AG10803 (cell line): ENCODE measurements around the gene KCNIP2.
"Not testable (repeated sequence)": the region's sequence is repeated elsewhere in the genome, so short reads cannot be mapped to it uniquely, and the experiment has no call there.

Experiments
- DNase-seq: peaks from one replicate; pipeline ENCODE4 v3.0.0; 2010; ENCODE audit warnings: low read depth
- H3K4me3 ChIP-seq: 2 replicates; pipeline ENCODE4 v1.5.1; 2011; ENCODE audit warnings: mild to moderate bottlenecking, low read length, control low read depth
- CTCF ChIP-seq: conservative IDR thresholded peaks from 2 replicates; pipeline ENCODE4 v1.5.1; 2011; ENCODE audit warnings: mild to moderate bottlenecking, low read length, control low read depth, inconsistent platforms

The KCNIP2 gene

GRCh38 chr10:101793526-101793925 is 50.1 kb downstream of the KCNIP2 start:
- no peak for DNase-seq
- no peak for TF ChIP-seq CTCF
- H3K4me3 ChIP-seq: no peak overlapping the region

GRCh38 chr10:101789686-101790085 is 53.9 kb downstream of the KCNIP2 start:
- TF ChIP-seq CTCF: no peak
- H3K4me3 ChIP-seq: no peak overlapping the region
- no peak for DNase-seq

- not testable (repeated sequence) for H3K4me3 ChIP-seq, DNase-seq
These were observed 54.4 kb downstream of the KCNIP2 start for GRCh38 chr10:101789231-101789630.

GRCh38 chr10:101785801-101786200 is 57.8 kb downstream of the KCNIP2 start:
- no peak for DNase-seq
- no peak overlapping the region for H3K4me3 ChIP-seq
- TF ChIP-seq CTCF: no peak

- DNase-seq: no peak
- no peak overlapping the region for H3K4me3 ChIP-seq
- TF ChIP-seq CTCF: no peak
These were observed 59.0 kb downstream of the KCNIP2 start for GRCh38 chr10:101784558-101784957.

- peak overlapping the region; percentile 84 for H3K4me3 ChIP-seq
- DNase-seq: no peak
- TF ChIP-seq CTCF: no peak
These were observed 59.9 kb downstream of the KCNIP2 start for GRCh38 chr10:101783736-101784118.

GRCh38 chr10:101782811-101783735 is 60.5 kb downstream of the KCNIP2 start, which contains the start of gene NPM3:
TSS of gene NPM3 (minus strand) at chr10:101783446. CDS start at chr10:101783390, 56 bp downstream.
- peak; percentile 66 for DNase-seq
- no peak for TF ChIP-seq CTCF
- peak within 1 kb of the TSS; percentile 84 for H3K4me3 ChIP-seq
